Measurements from ENCODE around the gene WDR44. TPM values are rescaled to one million over a fixed set of nuclear protein-coding genes. Genes with fewer than 3 reads are reported as not detected.

Gene WDR44
- total and polyA plus RNA-seq, 2 experiments from 2014 or later = 5.3 to 9.7 TPM

DNA sequence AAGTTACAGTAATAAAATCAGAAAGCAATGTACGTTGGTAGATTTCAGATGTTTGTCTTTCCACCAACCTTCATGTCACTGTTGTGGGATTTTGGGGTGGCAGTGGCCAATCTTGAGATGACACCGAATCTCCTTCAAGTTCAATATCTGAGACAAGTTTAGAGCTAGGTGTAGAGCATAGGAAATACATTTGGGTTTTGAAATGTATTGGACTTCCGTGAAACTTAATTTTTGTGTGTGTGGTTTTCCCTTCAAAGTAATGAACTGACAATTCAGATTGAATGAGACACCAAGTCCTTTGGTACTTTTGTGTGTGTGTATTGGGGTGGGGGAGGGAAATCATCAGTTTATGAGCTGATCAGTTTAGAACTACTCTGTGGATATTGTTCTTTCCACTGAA is 1.8 kb downstream of the WDR44 start:
- no peak overlapping the region for H2AFZ ChIP-seq
- H3K4me3 ChIP-seq = peak overlapping the region; percentile 38
- H3K9me3 ChIP-seq (ENCODE audit: low read depth) = no peaks in the 10 kb centered on the region
- H4K20me1 ChIP-seq (ENCODE audit: insufficient read depth, poor library complexity, severe bottlenecking) = peaks cover 16% of the 10 kb centered on the region
- 39% methylated on average over 3 of the region's 3 CpGs for WGBS (ENCODE audit: low lambda C conversion rate, missing lambda C conversion rate)
- H3K9me2 ChIP-seq (replicated peaks; ENCODE audit: insufficient read depth) = no peaks in the 10 kb centered on the region
- no peaks in the 10 kb centered on the region for H3K36me3 ChIP-seq (replicated peaks; ENCODE audit: insufficient read depth, low read depth)
- TF ChIP-seq EZH2 (IDR thresholded peaks at IDR 0.05; ENCODE audit: borderline replicate concordance) (no peak), EZH2phosphoT487 (IDR thresholded peaks at IDR 0.05; ENCODE audit: low read depth, severe bottlenecking, unreplicated experiment) (no peak)
- TF ChIP-seq, protein P1, sequence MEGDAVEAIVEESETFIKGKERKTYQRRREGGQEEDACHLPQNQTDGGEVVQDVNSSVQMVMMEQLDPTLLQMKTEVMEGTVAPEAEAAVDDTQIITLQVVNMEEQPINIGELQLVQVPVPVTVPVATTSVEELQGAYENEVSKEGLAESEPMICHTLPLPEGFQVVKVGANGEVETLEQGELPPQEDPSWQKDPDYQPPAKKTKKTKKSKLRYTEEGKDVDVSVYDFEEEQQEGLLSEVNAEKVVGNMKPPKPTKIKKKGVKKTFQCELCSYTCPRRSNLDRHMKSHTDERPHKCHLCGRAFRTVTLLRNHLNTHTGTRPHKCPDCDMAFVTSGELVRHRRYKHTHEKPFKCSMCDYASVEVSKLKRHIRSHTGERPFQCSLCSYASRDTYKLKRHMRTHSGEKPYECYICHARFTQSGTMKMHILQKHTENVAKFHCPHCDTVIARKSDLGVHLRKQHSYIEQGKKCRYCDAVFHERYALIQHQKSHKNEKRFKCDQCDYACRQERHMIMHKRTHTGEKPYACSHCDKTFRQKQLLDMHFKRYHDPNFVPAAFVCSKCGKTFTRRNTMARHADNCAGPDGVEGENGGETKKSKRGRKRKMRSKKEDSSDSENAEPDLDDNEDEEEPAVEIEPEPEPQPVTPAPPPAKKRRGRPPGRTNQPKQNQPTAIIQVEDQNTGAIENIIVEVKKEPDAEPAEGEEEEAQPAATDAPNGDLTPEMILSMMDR (IDR thresholded peaks at IDR 0.05; ENCODE audit: poor library complexity) = no peak
- peaks cover 53% of the 10 kb centered on the region for H3K79me2 ChIP-seq
- DNase-seq (ENCODE audit: low spot score) = no peak
- H3K4me1 ChIP-seq (ENCODE audit: insufficient read depth) = no peaks in the 10 kb centered on the region
- no peaks in the 10 kb centered on the region for H3K27me3 ChIP-seq
- no peak overlapping the region for H3K27ac ChIP-seq
- peak overlapping the region; percentile 72 for H3K4me2 ChIP-seq

DNA sequence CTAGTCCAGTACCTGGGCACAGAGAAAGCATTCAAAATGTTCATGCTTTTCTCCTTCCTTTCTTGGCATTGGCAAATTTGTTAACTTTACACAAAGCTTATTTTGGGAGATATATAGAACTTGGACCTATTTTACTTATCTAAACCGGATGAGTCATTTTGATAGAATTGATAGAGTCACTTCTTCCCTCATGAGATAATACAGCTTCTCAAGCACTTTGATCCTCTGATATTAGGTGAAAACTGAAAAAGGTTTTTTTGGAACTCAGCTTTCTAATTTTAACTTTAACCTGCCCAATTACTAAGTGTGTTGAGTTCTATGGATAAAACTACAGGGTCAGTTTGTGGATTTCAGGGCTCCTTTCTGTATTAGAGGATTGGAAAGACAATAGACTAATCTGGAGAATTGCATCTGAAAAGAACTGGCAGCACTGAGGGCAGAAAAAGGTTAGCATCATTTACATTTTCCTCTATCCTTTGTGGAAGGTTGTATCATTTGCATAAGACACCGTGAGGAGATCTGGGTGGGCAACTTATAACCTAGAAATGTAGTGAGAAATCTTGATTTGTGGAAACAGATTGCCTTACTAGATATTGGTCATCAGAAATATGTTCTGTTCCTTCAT is 2.4 kb downstream of the WDR44 start:
- Histone ChIP-seq H2AFZ (no peak overlapping the region), H4K20me1 (ENCODE audit: insufficient read depth, poor library complexity, severe bottlenecking) (peaks cover 16% of the 10 kb centered on the region), H3K27me3 (no peaks in the 10 kb centered on the region), H3K9me2 (replicated peaks; ENCODE audit: insufficient read depth) (no peaks in the 10 kb centered on the region), H3K4me3 (no peak overlapping the region), H3K4me1 (ENCODE audit: insufficient read depth) (no peaks in the 10 kb centered on the region), H3K36me3 (replicated peaks; ENCODE audit: insufficient read depth, low read depth) (no peaks in the 10 kb centered on the region), H3K9me3 (ENCODE audit: low read depth) (no peaks in the 10 kb centered on the region), H3K4me2 (peak overlapping the region; percentile 72), H3K79me2 (peaks cover 59% of the 10 kb centered on the region), H3K27ac (no peak overlapping the region)
- 46% methylated on average over 2 of the region's 2 CpGs for WGBS (ENCODE audit: low lambda C conversion rate, missing lambda C conversion rate)
- no peak for DNase-seq (ENCODE audit: low spot score)
- TF ChIP-seq EZH2phosphoT487 (IDR thresholded peaks at IDR 0.05; ENCODE audit: low read depth, severe bottlenecking, unreplicated experiment) (no peak), EZH2 (IDR thresholded peaks at IDR 0.05; ENCODE audit: borderline replicate concordance) (no peak)
- TF ChIP-seq, protein P1 (IDR thresholded peaks at IDR 0.05; ENCODE audit: poor library complexity) = no peak

DNA sequence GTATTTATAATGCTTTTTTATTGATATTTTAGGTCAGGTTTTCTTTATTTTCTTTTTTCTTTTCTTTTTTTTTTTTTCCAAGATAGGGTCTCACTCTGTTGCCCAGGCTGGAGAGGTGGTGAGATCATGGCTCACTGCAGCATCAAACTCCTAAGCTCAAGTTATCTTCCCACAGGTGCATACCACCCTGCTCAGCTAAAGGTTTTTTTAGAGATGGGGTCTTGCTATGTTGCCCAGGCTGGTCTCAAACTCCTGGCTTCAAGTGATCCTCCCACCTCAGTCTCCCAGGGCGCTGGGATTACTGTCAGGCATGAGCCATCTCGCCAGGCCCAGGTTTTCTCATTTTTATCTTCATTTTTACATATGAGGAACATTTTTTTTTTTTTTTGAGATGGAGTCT is 3.3 kb downstream of the WDR44 start:
- Histone ChIP-seq H3K4me2 (no peak overlapping the region), H3K4me1 (ENCODE audit: insufficient read depth) (no peaks in the 10 kb centered on the region), H3K9me3 (ENCODE audit: low read depth) (no peaks in the 10 kb centered on the region), H4K20me1 (ENCODE audit: insufficient read depth, poor library complexity, severe bottlenecking) (peaks cover 16% of the 10 kb centered on the region), H3K9me2 (replicated peaks; ENCODE audit: insufficient read depth) (no peaks in the 10 kb centered on the region), H3K27ac (no peak overlapping the region), H2AFZ (no peak overlapping the region), H3K4me3 (no peak overlapping the region), H3K27me3 (no peaks in the 10 kb centered on the region), H3K79me2 (peaks cover 68% of the 10 kb centered on the region), H3K36me3 (replicated peaks; ENCODE audit: insufficient read depth, low read depth) (no peaks in the 10 kb centered on the region)
- WGBS (ENCODE audit: low lambda C conversion rate, missing lambda C conversion rate) = 55% methylated on average over 2 of the region's 2 CpGs
- DNase-seq (ENCODE audit: low spot score) = no peak
- TF ChIP-seq, protein P1 (IDR thresholded peaks at IDR 0.05; ENCODE audit: poor library complexity) = no peak
- TF ChIP-seq EZH2phosphoT487 (IDR thresholded peaks at IDR 0.05; ENCODE audit: low read depth, severe bottlenecking, unreplicated experiment) (no peak), EZH2 (IDR thresholded peaks at IDR 0.05; ENCODE audit: borderline replicate concordance) (no peak)
